T-helper 9 cell (primary cell): ENCODE data around the gene RASSF6.
"Not testable (repeated sequence)": the region's sequence is repeated elsewhere in the genome, so short reads cannot be mapped to it uniquely, and the experiment has no call there.

Experiments
- DNase-seq: peaks from one replicate; pipeline ENCODE4 v3.0.0-alpha.2; 2020

The RASSF6 gene

GRCh38 chr4:73573794-73574528 is 46.3 kb downstream of the RASSF6 start:
- DNase-seq: no peak

- DNase-seq: not testable (repeated sequence)
These were observed 69.4 kb downstream of the RASSF6 start for GRCh38 chr4:73550865-73551264.

DNA sequence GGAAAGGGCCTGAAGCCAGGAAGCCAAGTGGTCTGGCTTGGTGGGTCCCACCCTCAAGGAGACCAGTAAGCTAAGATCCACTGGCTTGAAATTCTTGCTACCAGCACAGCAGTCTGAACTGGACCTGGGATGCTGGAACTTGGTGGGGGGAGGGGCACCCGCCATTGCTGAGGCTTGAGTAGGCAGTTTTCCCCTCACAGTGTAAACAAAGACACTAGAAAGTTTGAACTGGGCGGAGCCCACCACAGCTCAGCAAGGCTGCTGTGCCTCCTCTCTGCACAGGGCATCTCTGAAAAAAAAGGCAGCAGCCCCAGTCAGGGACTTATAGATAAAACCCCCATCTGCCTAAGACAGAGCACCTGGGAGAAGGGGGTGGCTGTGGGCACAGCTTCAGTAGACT is 75.6 kb downstream of the RASSF6 start:
- DNase-seq: no peak

- DNase-seq: no peak
These were observed 79.0 kb downstream of the RASSF6 start for GRCh38 chr4:73541251-73541650.

GRCh38 chr4:73540826-73541225 is 79.4 kb downstream of the RASSF6 start:
- no peak for DNase-seq

GRCh38 chr4:73539386-73539785 is 80.8 kb downstream of the RASSF6 start:
- DNase-seq: no peak

DNA sequence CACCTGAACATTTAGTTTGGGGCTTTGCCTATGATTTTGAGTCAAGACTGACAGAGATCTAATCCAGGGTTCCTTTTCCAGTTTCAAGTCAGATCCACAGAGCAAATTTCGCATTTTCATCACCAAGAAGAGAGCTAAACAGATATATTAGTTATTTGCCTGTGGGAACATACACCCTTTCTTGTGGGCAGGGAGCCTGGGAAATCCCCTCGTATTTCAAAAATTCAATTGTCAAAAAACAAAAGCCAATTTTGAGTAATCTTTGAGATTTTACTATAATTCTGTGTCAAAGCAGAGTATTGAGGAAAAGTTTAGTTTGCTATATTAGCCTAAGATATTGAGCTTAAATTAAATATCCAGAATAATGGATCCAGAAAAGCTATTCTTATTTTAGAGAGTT is 82.1 kb downstream of the RASSF6 start:
- DNase-seq: no peak

DNA sequence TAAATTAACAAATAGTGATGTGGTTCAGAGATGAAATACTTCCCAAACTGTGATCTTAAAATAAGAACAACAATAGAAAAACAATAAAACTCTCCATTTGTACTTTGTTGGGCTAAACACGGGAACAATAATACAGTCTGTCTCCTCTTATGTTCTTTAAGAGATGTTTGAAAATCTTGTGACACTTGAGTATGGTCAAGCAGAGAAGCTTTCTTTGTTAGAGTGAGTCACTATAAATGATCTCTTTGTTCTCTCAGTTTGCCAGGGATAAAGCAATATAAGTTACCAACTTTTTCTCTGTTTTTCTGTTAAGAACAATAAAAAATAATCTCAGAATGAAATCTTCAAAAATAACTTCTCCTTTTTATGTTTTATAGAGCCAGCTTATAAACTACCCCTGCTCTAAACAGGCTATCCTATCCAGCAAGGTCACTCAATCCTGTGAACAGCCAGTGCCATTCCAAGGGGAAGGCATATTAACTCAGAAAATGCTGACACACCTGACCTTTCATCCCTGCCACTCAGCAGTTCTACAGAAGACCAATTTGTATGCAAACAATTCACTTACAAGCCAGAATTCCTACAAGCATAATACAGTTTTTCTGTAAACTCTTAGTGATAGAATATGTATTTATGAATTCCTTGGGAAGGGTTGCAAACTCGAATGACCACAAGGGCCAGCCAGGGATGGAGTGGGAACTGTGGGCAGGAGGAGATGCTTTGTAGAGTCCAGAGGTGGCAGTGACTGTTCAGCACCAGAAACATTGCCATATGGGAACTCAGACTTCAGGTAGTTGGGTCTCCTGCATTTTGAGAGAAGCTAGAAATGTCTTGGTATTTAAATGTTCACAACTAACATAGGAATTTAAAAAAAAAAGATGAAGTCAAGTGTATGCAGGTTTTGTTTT is 86.5 kb downstream of the RASSF6 start:
- no peak for DNase-seq

GRCh38 chr4:73528171-73528570 is 92.1 kb downstream of the RASSF6 start:
- no peak for DNase-seq

- no peak for DNase-seq
These were observed 93.0 kb downstream of the RASSF6 start for GRCh38 chr4:73527196-73527595.

- DNase-seq: no peak
These were observed 94.6 kb downstream of the RASSF6 start for GRCh38 chr4:73525611-73526010.

GRCh38 chr4:73523126-73523525 is 97.1 kb downstream of the RASSF6 start:
- no peak for DNase-seq
